Measurements from ENCODE around the gene GNG12.
"Not testable (repeated sequence)": the region's sequence is repeated elsewhere in the genome, so short reads cannot be mapped to it uniquely, and the experiment has no call there.

Gene GNG12

GRCh38 chr1:67680486-67680885 is 152.8 kb downstream of the GNG12 start:
- no peak for DNase-seq (ENCODE audit: low spot score)

GRCh38 chr1:67679691-67680090 is 153.6 kb downstream of the GNG12 start:
- DNase-seq (ENCODE audit: low spot score): no peak

GRCh38 chr1:67677930-67678329 is 155.3 kb downstream of the GNG12 start:
- DNase-seq (ENCODE audit: low spot score): no peak

- DNase-seq (ENCODE audit: low spot score): no peak
These were observed 155.9 kb downstream of the GNG12 start for GRCh38 chr1:67677408-67677807.

GRCh38 chr1:67676946-67677345 is 156.3 kb downstream of the GNG12 start:
- no peak for DNase-seq (ENCODE audit: low spot score)

GRCh38 chr1:67676287-67676686 is 157.0 kb downstream of the GNG12 start:
- no peak for DNase-seq (ENCODE audit: low spot score)

- DNase-seq (ENCODE audit: low spot score): peak; percentile 37
These were observed 157.5 kb downstream of the GNG12 start for GRCh38 chr1:67675800-67676199.

GRCh38 chr1:67674260-67675011 is 158.8 kb downstream of the GNG12 start:
- peak; percentile 43 for DNase-seq (ENCODE audit: low spot score)

- DNase-seq (ENCODE audit: low spot score): no peak
These were observed 159.6 kb downstream of the GNG12 start for GRCh38 chr1:67673468-67674201.

GRCh38 chr1:67672260-67672803 is 160.9 kb downstream of the GNG12 start:
- no peak for DNase-seq (ENCODE audit: low spot score)

GRCh38 chr1:67668660-67669059 is 164.6 kb downstream of the GNG12 start:
- DNase-seq (ENCODE audit: low spot score): no peak

GRCh38 chr1:67666636-67667035 is 166.6 kb downstream of the GNG12 start:
- DNase-seq (ENCODE audit: low spot score): no peak

- not testable (repeated sequence) for DNase-seq (ENCODE audit: low spot score)
These were observed 168.0 kb downstream of the GNG12 start for GRCh38 chr1:67665307-67665706.

GRCh38 chr1:67664048-67664447 is 169.2 kb downstream of the GNG12 start:
- DNase-seq (ENCODE audit: low spot score): no peak

- DNase-seq (ENCODE audit: low spot score): no peak
These were observed 170.4 kb downstream of the GNG12 start for GRCh38 chr1:67662884-67663283.

- DNase-seq (ENCODE audit: low spot score): no peak
These were observed 174.0 kb downstream of the GNG12 start for GRCh38 chr1:67659229-67659628.

GRCh38 chr1:67657152-67657551 is 176.1 kb downstream of the GNG12 start:
- not testable (repeated sequence) for DNase-seq (ENCODE audit: low spot score)

GRCh38 chr1:67655581-67655980 is 177.7 kb downstream of the GNG12 start:
- no peak for DNase-seq (ENCODE audit: low spot score)

- no peak for DNase-seq (ENCODE audit: low spot score)
These were observed 180.0 kb downstream of the GNG12 start for GRCh38 chr1:67653304-67653703.

- DNase-seq (ENCODE audit: low spot score): peak; percentile 66
These were observed 180.5 kb downstream of the GNG12 start for GRCh38 chr1:67652800-67653199.
